ENCODE results near the gene SORCS2.
"Not testable (repeated sequence)": the region's sequence is repeated elsewhere in the genome, so short reads cannot be mapped to it uniquely, and the experiment has no call there.

The SORCS2 gene

DNA sequence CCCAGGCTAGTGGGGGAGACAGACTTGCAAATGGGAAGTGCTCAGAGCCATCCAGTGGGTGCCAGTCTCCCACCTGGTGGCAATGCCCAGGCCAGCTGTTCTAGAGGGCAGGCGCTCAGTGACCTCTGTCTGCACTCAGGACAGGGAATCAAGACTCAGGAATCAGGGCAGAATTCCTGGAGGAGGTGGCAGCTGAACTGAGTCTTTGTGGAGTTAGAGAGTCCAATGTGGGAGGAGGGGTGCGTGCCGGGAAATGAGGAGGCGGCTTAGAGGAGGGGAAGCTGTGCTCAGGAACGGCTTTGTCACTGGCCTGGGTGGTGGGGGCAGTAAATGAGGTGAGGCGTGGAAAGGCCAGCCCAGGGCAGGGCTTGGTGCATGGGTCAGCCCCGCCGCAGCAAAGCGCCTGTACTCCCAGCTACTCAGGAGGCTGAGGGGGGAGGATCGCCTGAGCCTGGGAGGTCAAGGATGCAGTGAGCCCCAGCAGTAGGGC is 31.3 kb upstream of the SORCS2 start:
- DNase-seq = no peak

DNA sequence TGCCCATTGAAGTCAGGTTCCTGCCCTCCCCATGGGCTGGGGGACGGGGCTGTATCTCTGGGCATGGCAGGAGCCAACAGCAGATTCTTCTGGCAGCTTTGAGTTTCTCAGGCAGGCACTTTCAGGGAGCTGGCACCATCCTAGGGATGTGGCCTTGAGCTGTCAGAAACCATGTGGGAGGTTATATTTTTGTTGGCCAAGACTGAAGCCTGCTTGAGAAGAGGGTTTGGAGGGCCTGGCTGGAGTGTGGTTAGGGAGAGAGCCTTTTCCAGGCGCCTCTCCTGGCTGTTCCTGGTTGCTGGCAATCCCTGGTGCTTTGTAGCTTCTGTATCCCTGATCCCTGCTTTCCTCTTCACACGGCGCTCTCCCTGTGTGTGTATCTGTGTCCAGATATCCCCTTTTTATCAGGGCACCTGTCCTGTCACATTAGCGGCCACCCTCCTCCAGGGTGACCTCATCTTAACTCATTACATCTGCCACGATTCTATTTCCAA is 30.6 kb upstream of the SORCS2 start:
- DNase-seq = no peak

DNA sequence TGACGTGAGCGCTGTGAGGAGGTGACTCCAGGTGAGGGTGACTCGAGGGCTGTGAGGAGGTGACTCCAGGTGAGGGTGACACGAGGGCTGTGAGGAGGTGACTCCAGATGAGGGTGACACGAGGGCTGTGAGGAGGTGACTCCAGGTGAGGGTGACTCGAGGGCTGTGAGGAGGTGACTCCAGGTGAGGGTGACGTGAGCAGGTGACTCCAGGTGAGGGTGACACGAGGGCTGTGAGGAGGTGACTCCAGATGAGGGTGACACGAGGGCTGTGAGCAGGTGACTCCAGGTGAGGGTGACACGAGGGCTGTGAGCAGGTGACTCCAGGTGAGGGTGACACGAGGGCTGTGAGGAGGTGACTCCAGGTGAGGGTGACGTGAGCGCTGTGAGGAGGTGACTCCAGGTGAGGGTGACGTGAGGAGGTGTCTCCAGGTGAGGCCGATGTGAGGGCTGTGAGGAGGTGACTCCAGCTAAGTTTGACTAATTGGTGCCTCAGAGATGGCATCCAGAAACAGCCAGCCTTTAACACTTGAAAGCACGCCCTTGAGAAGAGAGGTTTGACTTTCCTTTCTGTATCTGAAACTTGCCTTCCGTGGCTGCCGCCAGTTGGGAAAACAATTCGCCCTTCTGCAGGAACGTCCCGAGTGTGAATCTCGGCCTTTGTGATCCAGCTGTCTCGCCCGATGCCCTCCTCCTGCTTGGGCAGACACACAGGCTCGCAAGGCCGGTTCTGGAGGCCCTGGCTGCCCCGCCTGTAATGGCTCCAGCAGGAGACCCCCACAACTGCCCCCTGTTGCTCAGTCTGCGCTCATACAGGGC is 27.1 kb upstream of the SORCS2 start:
- DNase-seq = not testable (repeated sequence)

DNA sequence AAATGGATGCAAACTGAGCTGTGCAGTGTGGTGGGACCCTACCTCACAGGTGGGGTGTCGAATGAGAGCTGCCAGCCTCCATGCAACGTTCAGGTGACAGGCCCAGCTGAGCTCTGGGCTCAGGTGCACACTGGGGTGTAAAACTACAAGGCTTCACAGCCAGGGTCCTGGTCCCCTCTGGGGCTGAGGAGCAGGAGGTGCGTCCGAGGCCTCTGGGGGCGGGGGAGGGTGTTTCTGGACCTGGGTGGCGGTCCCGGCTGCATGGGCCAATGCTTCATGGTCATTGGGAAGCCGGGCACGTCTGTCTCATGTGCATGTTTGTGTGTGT is 26.5 kb upstream of the SORCS2 start:
- DNase-seq = no peak

DNA sequence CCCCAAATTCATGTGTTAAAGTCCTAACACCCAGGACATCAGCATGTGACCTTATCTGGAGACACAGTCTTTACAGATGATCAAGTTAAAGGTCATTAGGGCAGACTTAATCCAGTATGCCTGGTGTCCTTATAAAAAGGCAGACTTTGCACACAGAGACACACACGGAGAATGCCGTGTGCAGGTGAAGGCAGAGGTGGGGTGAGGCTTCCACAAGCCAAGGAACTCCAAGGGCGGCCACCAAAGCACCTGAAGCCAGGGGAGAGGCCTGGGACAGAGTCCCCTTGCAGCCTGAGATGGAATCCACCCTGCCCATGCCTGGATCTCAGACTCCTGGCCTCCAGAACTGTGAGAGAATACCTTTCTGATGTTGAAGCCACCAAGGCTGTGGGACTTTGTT is 26.1 kb upstream of the SORCS2 start:
- DNase-seq = no peak

DNA sequence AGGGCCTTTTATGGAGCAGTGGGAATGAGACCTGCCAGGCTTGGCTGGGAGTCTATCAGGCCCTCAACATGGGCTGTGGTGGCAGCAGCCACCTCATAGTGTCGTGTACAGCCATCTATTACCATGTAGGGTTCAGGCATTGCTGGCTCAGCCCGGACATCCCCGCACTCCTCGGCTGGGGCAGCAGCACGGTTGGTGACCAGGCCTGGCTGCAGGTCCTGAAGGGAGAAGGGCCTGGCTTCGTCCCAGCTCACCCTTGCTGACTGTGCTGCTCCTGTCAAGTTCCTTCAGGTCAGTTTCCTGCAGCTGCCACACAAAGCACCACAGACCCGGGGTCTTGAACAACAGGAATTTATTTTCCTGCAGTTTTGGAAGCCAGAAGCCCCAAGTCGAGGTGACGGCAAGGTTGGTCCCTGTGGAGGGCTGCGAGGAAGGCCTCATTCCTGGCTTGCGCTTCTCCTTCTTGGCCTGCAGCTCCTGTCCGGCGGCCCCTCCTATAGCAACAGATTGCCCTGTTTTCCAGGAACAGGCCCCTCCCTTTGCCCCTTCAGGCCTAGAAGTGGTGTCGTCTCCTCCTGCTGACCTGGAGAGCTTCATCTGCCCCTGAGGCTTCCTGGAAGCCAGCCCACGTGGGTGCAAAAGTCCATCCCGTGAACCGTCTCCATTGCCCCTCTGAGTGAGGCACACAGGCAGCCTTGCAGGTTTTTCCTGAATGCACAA is 25.2 kb upstream of the SORCS2 start:
- DNase-seq = no peak

DNA sequence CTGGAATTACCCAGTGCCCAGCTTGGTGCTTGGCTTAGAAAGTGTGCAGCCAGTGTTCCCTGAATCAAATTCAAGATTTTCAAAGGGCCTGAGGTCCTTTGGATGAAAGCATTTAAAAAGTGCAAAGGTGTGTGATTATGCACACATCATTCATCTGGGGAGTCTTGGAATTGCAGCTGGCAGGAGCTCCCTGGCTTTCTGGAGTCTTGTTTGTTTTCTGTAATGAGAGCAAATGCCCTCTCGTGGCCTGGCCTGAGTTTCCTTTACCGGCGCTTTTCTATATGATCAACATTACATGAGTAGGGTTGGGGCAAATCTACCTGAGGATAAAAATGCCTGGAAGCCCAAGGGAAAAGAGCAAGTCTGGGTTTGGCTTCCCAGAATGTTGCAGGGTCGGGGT is 24.6 kb upstream of the SORCS2 start:
- no peak for DNase-seq

DNA sequence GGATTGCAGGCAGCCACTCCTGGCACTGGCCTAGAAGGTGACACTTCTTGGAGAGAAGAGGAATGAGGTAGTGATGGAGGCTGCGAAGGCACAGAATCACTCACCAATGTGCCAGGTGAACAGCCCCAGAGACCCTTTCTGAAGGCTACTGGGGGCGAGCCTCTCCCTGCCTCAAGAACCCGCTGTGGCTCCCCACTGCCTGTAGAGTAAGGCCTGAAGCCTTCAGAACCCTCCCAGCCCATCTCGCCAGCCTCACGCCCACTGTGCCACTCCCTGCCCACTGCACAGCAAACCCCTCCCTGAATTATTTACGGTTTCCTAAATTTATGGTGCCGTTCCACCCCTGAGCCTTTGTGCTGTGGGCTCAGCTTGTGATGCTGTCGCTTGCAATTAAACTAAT is 24.2 kb upstream of the SORCS2 start:
- no peak for DNase-seq

DNA sequence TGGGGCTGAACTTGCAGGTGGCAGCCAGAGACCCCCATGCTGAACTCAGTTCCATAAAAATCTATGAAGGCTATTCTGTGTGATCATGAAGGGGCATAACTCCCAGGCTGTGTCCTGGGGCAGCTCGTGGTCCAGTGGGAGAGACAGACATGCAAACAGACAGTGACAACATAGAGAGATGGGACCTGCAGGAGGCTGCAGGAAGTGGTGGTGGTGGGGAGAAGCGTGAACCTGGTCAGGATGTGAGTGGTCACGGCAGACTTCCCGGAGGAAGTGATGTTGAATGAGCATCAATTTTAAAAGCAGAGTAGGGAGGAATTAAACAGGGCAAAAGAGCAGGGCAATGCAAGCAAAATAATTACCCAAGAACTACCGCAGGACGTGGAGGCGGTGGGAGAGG is 23.2 kb upstream of the SORCS2 start:
- no peak for DNase-seq

DNA sequence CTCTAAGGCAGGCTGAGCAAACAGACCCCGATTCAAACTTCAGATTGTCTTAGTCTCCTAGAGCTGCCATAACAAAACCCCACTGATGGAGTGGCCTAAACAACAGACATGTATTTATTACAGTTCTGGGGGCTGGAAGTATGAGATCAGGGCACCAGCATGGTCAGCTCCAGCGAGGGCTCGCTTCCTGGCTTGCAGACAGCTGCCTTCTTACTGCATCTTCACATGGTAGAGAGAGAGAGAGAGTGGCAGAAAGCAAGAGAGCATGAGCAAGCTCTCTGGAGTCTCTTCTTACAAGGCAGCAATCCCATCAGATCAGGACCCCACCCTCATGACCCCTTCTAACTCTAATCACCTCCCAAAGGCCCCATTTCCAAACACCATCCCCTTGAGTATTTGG is 22.3 kb upstream of the SORCS2 start:
- no peak for DNase-seq

DNA sequence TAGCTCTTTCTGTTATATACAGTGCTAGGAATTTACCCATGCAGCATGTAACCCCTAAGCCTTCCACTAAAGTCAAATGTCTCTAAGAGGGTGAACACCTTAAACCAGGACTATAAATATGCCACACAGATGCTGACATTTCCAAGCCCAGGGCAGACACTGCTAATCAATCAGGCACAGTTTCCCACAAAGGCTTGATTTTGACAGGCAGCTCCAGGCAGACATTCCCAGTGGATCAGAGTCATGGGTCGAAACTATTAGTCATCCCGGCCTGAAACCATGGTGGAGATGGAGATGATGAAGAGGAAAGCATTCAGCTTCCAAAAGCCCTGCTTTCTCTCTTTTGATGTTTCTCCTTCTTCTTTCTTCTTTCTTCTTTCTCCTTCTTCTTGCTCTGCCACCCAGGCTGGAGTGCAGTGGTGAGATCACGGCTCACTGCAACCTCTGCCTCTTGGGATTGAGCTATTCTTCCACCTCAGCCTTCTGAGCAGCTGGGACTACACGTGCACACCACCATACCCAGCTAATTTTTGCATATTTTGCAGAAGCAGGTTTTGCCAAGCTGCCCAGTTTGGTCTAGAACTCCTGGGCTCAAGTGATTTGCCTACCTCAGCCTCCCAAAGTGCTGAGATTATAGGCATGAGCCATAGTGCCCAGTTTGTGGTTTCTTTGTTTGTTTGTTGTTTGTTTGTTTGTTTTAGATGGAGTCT is 21.0 kb upstream of the SORCS2 start:
- no peak for DNase-seq

DNA sequence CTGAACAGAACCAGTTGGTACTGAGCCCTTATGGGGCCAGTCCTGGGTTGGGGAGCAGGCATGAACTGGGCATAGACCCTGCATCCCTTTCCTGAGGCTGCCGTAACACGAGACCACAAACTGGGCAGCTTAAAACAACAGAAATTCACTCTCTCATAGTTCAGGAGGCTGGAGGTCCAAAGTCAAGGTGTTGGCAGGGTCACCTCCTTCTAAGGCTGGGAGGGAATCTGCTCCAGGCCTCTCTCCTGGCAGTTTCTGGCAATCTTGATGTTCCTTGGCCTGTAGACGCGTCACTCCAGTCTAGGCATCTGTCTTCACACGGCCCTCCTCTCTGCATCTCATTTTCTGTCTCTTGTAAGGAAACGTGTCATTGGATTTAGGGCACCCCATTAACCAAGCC is 19.8 kb upstream of the SORCS2 start:
- DNase-seq = no peak

DNA sequence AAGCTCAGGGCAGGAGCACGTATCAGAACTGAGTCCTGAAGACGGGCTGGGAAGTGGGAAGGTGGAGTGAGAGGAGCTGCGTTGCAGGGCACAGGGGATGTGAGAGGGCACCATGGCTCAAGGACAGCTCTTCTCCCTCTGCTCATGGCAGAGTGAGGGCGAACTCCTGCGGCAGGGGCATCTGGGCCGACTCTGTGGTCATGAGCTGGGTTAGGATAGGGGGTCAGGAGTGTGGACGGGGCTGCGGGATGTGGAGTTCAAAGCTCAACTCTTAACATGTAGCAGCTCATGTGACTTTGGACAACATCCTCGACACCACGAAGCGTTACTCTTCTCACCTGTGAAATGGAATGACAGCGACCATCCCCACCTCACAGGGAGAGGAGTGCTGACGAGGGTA is 19.4 kb upstream of the SORCS2 start:
- no peak for DNase-seq

DNA sequence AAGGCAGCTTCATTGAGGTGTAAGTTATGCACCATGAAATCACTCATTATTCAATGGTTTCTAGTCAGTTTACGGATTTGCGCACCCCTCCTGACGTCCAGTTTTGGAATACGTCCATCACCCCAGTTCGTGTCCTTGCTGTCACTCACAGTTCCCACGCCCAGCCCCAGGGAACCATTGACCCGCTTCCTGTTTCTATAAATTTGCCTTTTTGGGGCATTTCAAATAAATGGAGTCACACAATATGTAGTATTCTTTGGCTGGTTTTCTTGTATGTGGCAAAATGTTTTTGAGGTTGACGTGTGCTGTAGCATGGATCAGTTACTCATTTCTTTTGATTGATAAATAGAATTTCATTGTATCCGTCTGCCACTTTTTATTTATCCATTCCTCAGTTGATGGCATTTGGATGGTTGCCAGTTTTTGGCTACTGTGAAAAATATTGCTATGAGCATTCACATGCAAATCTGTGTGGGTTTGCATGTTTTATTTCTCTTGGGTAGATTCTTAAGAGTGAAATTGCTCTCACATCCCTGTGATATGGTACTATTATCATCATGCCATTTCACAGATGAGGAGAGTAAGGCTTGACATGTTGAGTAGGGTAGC is 18.4 kb upstream of the SORCS2 start:
- DNase-seq = no peak

DNA sequence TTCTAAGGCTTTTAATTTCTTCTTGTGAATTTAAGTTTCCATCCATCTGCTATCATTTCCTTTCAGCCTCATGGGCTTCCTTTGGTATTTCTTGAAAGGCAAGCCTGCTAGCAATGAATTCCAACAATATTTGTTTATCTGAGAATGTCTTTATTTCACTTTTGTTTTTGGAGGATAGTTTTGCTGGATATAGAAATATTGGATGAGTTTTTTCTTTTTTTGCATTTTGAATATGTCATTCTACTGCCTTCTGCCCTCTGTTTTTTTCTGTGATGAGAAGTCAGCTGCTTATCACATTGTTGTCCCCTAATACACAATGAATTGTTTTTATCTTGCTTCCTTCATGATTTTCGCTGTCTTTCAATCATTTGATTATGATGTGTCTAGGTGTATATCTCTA is 13.2 kb upstream of the SORCS2 start:
- DNase-seq = no peak

DNA sequence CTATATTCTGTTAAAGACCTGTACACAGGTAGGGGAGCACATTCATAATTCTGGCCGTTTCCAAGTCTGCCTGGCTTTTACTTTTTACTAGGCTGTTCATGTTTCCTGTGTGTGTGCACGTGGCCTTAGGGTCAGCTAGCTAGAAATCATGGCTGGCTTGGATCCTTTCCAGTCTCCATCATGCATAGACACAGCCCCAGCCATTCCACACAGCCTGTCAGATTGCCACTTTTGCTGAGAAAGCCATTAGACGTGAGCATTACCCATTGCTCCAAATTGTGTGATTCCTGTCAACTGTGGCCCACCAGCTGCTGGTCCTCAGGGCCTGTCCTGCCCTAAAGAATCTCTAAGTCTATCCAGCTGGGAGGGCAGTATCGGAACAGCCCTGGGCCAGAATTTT is 11.4 kb upstream of the SORCS2 start:
- no peak for DNase-seq

DNA sequence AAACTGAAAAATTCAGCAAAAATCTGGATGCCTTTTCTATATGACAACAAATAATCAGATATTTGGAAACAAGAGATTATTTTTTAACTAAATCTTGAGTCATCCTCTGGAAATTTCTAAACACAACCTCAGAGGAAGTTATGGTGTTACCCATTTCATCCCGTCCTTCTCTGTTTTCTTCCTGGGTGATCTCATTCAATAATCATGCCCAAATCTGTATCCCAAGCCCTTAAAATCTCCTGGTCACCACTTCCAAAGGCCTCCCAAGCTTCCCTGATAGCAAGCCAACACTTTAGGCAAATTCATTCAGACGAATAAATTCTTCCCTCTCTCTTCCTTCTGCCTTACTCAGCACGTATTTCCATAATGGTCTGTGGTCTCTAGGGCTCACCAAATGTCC is 9.7 kb upstream of the SORCS2 start:
- DNase-seq = no peak

DNA sequence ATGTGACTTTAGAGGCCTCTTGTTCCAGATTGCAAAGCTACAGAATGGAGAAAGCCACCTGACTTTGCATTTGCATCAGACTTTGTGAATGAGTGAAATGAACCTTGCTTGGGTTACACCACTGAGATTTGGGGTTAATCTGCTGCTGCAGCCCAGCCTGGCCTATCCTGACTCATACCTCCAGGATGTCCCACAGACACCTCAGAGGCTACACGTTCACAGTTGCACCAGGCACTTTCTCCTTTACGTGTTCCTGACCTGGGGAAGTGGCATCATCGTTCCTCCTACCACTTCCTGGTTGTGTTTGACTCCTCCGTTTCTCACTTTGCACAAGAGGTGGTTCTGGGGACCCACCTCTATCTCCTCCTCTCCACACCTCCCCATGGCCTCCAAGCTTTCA is 9.2 kb upstream of the SORCS2 start:
- DNase-seq = no peak

DNA sequence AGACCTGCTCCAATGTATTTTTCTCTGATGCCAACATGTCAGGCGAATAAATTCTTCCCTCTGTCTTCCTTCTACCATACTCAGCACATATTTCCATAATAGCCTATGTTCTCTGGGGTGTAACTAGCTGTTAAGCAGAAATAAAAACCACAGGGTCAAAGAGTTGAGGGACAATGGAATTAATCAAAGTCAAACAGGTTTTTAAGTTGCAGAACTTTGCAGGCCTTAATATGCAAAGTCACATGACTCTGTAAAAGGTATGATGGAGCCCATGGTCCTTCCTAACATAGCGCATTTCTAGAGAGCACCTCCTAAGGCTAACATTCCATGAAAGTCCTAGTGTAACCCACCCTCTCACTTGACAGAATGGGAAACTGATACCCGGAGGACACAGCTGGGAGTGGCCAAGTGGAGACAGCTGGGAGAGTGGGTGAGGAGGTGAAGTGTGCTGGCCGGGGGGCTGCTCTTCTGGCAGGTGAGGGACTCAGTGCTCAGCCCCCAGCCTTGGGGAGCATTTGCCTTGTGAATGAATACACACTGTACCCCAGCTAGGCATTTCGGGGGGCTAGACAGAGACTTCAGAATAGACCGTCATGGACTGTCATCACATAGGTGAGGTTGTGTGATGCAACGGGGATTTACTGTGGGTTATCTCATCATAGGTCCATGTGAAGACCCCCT is 8.4 kb upstream of the SORCS2 start:
- DNase-seq = no peak

DNA sequence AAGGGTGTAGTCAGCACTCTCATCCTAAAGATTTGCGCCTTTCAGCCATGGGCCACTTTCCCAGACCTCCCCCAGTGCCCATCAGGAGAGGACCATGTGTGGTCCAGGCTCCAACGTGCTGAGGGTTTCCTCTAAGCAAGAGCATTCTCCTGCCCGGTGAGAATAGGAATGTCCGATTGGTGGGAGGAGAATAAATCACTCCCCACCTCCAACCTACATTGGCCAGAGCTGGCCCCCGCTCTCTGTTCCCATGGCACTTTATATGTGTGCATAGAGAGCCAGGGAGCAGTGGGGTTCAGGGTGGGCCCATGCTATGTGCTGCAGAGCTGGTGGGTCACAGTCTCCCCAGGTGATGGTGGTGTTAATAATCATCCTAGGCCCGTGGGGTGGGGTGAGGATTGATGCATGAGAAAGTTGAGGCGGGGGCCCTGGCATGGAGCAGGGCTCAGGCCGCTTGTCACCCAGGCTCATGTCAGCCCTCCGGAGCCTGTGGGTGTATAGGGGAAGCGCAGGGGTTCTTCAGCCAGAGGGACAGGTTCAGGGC is 6.8 kb upstream of the SORCS2 start:
- no peak for DNase-seq

DNA sequence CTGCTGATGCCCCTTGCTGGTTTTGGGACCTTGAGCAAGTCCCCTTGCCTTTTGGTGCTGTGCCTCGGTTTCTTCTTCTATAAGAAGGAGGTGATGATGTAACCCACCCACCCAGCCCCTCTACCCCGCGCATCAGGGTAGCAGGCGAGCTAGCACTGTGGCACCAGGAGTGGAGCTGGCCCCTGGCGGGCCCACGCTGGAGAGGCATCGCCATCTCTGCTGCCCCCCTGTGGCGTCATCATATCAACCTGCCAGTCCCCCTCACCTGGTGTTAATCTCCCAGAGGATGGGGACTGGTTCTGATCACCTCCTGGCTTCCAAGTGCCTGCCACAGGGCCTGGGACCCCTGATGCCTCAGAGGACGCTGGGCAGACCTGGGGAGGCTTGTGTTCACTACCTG is 6.3 kb upstream of the SORCS2 start:
- DNase-seq = no peak

DNA sequence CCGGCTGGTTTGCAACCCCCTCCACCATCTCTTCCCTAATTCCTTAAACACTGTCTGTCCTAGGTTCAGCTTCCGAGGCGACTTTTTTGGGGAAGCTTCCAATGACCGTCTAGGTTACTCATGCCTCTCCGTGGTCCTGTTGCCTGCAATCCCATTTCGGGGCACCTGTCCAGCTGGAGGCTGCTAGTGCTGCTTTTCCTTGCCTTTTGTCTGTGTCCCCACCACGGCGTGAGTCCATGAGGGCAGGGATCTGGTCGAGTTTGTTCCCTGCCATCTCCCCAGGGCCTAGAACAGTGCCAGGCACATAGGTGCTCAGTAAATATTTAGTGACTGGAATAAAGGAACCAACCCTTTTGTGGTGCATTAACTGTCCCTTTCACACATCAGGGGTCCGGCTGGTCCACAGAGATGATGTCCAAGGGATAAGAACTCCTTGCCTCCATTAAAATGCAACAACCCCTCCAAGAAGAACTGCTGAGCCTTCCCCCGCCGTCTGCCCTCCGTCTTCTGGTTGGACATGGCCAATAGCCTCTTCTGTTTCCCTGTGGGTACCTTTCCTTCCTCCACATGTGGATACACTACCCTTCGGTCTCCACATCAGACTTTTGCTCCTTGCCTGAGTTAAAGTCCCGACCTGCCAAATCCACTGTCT is 5.7 kb upstream of the SORCS2 start:
- DNase-seq = no peak
